GM12892 (cell line): ENCODE data around the gene MAP2K2. TPM values are rescaled to one million over a fixed set of nuclear protein-coding genes. Genes with fewer than 3 reads are reported as not detected.
A peak's percentile ranks its signal among the peaks of the same experiment; 100 is the strongest.
"Not testable (repeated sequence)": the region's sequence is repeated elsewhere in the genome, so short reads cannot be mapped to it uniquely, and the experiment has no call there.

Experiments used
- DNase-seq: peaks from one replicate; pipeline ENCODE4 v3.0.0; 2011; ENCODE audit not compliant: insufficient read length
- FAIRE-seq: peaks from 2 replicates; lab custom pipeline; 2011; peaks lifted over from hg19 to GRCh38; lab: Jason Lieb, UNC
- POLR2A ChIP-seq: IDR thresholded peaks from 2 replicates; pipeline ENCODE4 v1.6.1; 2011; ENCODE audit warnings: low read depth, low read length, control low read depth
- POLR2AphosphoS5 ChIP-seq: IDR thresholded peaks from 2 replicates; pipeline ENCODE4 v1.6.1; 2011; ENCODE audit warnings: low read depth, low read length, control low read depth
- TAF1 ChIP-seq: IDR thresholded peaks from 2 replicates; pipeline ENCODE4 v1.6.1; 2011; ENCODE audit warnings: low read depth, mild to moderate bottlenecking, control low read depth, low read length, borderline replicate concordance
- polyA plus RNA-seq: library from polyadenylated mRNA; unstranded; fragments of >200 nt; gene quantifications from one replicate; pipeline ENCODE4 v1.2.1, GENCODE V29; 2012; ENCODE audit warnings: missing spikeins, inconsistent platforms; ENCODE audit not compliant: missing spikeins

The MAP2K2 gene
- 52.3 TPM for polyA plus RNA-seq

- FAIRE-seq (peak; percentile 96), DNase-seq (peak; percentile 93)
- TF ChIP-seq POLR2A (peak; percentile 83; the same call in 1 of the 2 replicates), POLR2AphosphoS5 (peak; percentile 72), TAF1 (peak; percentile 74; the same call in 1 of the 2 replicates)
These were observed at the start of gene MAP2K2 for GRCh38 chr19:4123615-4124568. MAP2K2 (minus strand) TSS chr19:4124122; CDS start chr19:4123875, 247 bp downstream.

- no peak for FAIRE-seq
- peak; percentile 48 for DNase-seq
These were observed 49.0 kb upstream of the MAP2K2 start for GRCh38 chr19:4172861-4173473.

GRCh38 chr19:4171676-4172075 is 47.8 kb upstream of the MAP2K2 start:
- DNase-seq: no peak
- no peak for FAIRE-seq
- TF ChIP-seq POLR2AphosphoS5 (no peak), POLR2A (no peak), TAF1 (no peak)

More at GRCh38 chr19:4172861-4173473, 49.0 kb upstream of the MAP2K2 start:
- TF ChIP-seq POLR2A (no peak), TAF1 (no peak), POLR2AphosphoS5 (no peak)

- TF ChIP-seq TAF1 (no peak), POLR2A (no peak), POLR2AphosphoS5 (no peak)
- DNase-seq (no peak), FAIRE-seq (no peak)
These were observed 40.3 kb upstream of the MAP2K2 start for GRCh38 chr19:4164262-4164661.

- no peak for DNase-seq
- TF ChIP-seq POLR2AphosphoS5 (no peak), TAF1 (no peak), POLR2A (no peak)
- FAIRE-seq: no peak
These were observed 37.6 kb upstream of the MAP2K2 start for GRCh38 chr19:4161415-4162077.

GRCh38 chr19:4157971-4158370 is 34.0 kb upstream of the MAP2K2 start:
- DNase-seq, FAIRE-seq: not testable (repeated sequence)

- no peak for DNase-seq
- no peak for FAIRE-seq
- TF ChIP-seq POLR2A (no peak), TAF1 (no peak), POLR2AphosphoS5 (no peak)
These were observed 33.2 kb upstream of the MAP2K2 start for GRCh38 chr19:4157164-4157563.

- FAIRE-seq (no peak), DNase-seq (no peak)
- TF ChIP-seq POLR2A (no peak), POLR2AphosphoS5 (no peak), TAF1 (no peak)
These were observed 30.8 kb upstream of the MAP2K2 start for GRCh38 chr19:4154571-4155312.

- TF ChIP-seq POLR2A: no peak
- no peak for TF ChIP-seq TAF1
- no peak for TF ChIP-seq POLR2AphosphoS5
- no peak for FAIRE-seq
- DNase-seq: no peak
These were observed 28.5 kb upstream of the MAP2K2 start for GRCh38 chr19:4152241-4152998.

- no peak for DNase-seq
- TF ChIP-seq POLR2A (no peak), POLR2AphosphoS5 (no peak), TAF1 (no peak)
- no peak for FAIRE-seq
These were observed 27.7 kb upstream of the MAP2K2 start for GRCh38 chr19:4151623-4152022.
